H9 (cell line): ENCODE data around the gene STH. TPM values are rescaled to one million over a fixed set of nuclear protein-coding genes. Genes with fewer than 3 reads are reported as not detected.

Source experiments
- DNase-seq: peaks from one replicate; pipeline ENCODE4 v3.0.0-alpha.2; 2017
- H2AFZ ChIP-seq: one replicate; pipeline ENCODE4 v1.6.1; 2013; ENCODE audit warnings: mild to moderate bottlenecking, low read length, control low read depth, moderate library complexity
- H2AK5ac ChIP-seq: 2 replicates; pipeline ENCODE4 v1.6.1; 2013; ENCODE audit warnings: low read length, control low read depth, mixed read lengths; ENCODE audit not compliant: insufficient read length
- H2BK120ac ChIP-seq: one replicate; pipeline ENCODE4 v1.6.1; 2013; ENCODE audit warnings: low read depth, mild to moderate bottlenecking, low read length, control low read depth, inconsistent platforms; ENCODE audit not compliant: poor library complexity, severe bottlenecking
- H2BK12ac ChIP-seq: 2 replicates; pipeline ENCODE4 v1.6.1; 2013; ENCODE audit warnings: low read length, control low read depth, mixed read lengths, low read depth; ENCODE audit not compliant: insufficient read length
- H2BK15ac ChIP-seq: 2 replicates; pipeline ENCODE4 v1.6.1; 2013; ENCODE audit warnings: low read depth, low read length, control low read depth
- H2BK20ac ChIP-seq: one replicate; pipeline ENCODE4 v1.6.1; 2013; ENCODE audit warnings: low read depth, mild to moderate bottlenecking, low read length, control low read depth, inconsistent platforms; ENCODE audit not compliant: poor library complexity, severe bottlenecking
- H2BK5ac ChIP-seq: 2 replicates; pipeline ENCODE4 v1.6.1; 2013; ENCODE audit warnings: low read length, control low read depth, mixed read lengths; ENCODE audit not compliant: insufficient read length
- H3K14ac ChIP-seq: 2 replicates; pipeline ENCODE4 v1.6.1; 2013; ENCODE audit warnings: low read length, control low read depth; ENCODE audit not compliant: insufficient read depth
- H3K18ac ChIP-seq: 2 replicates; pipeline ENCODE4 v1.6.1; 2013; ENCODE audit warnings: low read depth, mild to moderate bottlenecking, mixed read lengths, low read length, control low read depth; ENCODE audit not compliant: insufficient read length
- H3K23ac ChIP-seq: 2 replicates; pipeline ENCODE4 v1.6.1; 2013; ENCODE audit warnings: low read length, control low read depth, mixed read lengths, low read depth; ENCODE audit not compliant: insufficient read length
- H3K23me2 ChIP-seq: 2 replicates; pipeline ENCODE4 v1.6.1; 2013; ENCODE audit warnings: low read depth, mild to moderate bottlenecking, mixed read lengths, low read length, control low read depth; ENCODE audit not compliant: insufficient read length, poor library complexity, severe bottlenecking
- H3K27ac ChIP-seq: 2 replicates; pipeline ENCODE4 v1.5.1; 2013; ENCODE audit warnings: low read length, control low read depth, mixed read lengths, low read depth; ENCODE audit not compliant: insufficient read length
- H3K27me3 ChIP-seq: 2 replicates; pipeline ENCODE4 v1.6.1; 2013; ENCODE audit warnings: low read length, control low read depth, inconsistent platforms; ENCODE audit not compliant: insufficient read depth
- H3K4ac ChIP-seq: 2 replicates; pipeline ENCODE4 v1.6.1; 2013; ENCODE audit warnings: low read depth, mild to moderate bottlenecking, control low read depth, inconsistent platforms, low read length, moderate library complexity
- H3K4me1 ChIP-seq: 2 replicates; pipeline ENCODE4 v1.6.1; 2013; ENCODE audit warnings: low read length, control low read depth, inconsistent platforms; ENCODE audit not compliant: insufficient read depth
- H3K4me2 ChIP-seq: 2 replicates; pipeline ENCODE4 v1.6.1; 2013; ENCODE audit warnings: low read length, control low read depth, mixed read lengths; ENCODE audit not compliant: insufficient read length, insufficient read depth
- H3K56ac ChIP-seq: 2 replicates; pipeline ENCODE4 v1.6.1; 2013; ENCODE audit warnings: low read depth, mild to moderate bottlenecking, mixed read lengths, low read length, control low read depth; ENCODE audit not compliant: insufficient read length
- H3K79me1 ChIP-seq: 2 replicates; pipeline ENCODE4 v1.6.1; 2013; ENCODE audit warnings: low read depth, mild to moderate bottlenecking, moderate library complexity, low read length, control low read depth, inconsistent platforms; ENCODE audit not compliant: insufficient read depth, poor library complexity, severe bottlenecking
- H3K79me2 ChIP-seq: 2 replicates; pipeline ENCODE4 v1.6.1; 2013; ENCODE audit warnings: low read length, control low read depth, inconsistent platforms; ENCODE audit not compliant: insufficient read depth
- H3K9ac ChIP-seq: 2 replicates; pipeline ENCODE4 v1.6.1; 2013; ENCODE audit warnings: low read length, control low read depth, mixed read lengths; ENCODE audit not compliant: insufficient read length; ENCODE audit errors: extremely low read depth
- H3K9me3 ChIP-seq: one replicate; pipeline ENCODE4 v1.6.1; 2013; ENCODE audit warnings: low read depth, low read length, inconsistent platforms; ENCODE audit not compliant: control insufficient read depth
- H3T11ph ChIP-seq: one replicate; pipeline ENCODE4 v1.6.1; 2013; ENCODE audit warnings: mild to moderate bottlenecking, low read length, control low read depth, inconsistent platforms
- H4K20me1 ChIP-seq: one replicate; pipeline ENCODE4 v1.6.1; 2013; ENCODE audit not compliant: control insufficient read depth, insufficient read length, insufficient read depth
- H4K5ac ChIP-seq: 2 replicates; pipeline ENCODE4 v1.6.1; 2013; ENCODE audit warnings: low read depth, mild to moderate bottlenecking, mixed read lengths, low read length, control low read depth; ENCODE audit not compliant: insufficient read length
- H4K8ac ChIP-seq: replicated peaks from 2 replicates; pipeline ENCODE4 v1.6.1; 2013; ENCODE audit warnings: low read length, control low read depth, mixed read lengths, low read depth; ENCODE audit not compliant: insufficient read length
- H4K91ac ChIP-seq: 2 replicates; pipeline ENCODE4 v1.6.1; 2013; ENCODE audit warnings: low read depth, mild to moderate bottlenecking, moderate library complexity, mixed read lengths, low read length, control low read depth; ENCODE audit not compliant: insufficient read length
- H3K27ac Mint-ChIP-seq, 3 experiments: 2 replicates in 2 of 3; 3 replicates in 1 of 3; pipeline ENCODE4 v1.8.0; 2020 to 2021; ENCODE audit warnings: mixed read lengths in 3 of 3, mild to moderate bottlenecking in 1 of 3, moderate library complexity in 1 of 3
- H3K27me3 Mint-ChIP-seq: 2 replicates; pipeline ENCODE4 v1.8.0; 2021; ENCODE audit warnings: low read depth, mild to moderate bottlenecking, moderate library complexity, mixed read lengths
- H3K36me3 Mint-ChIP-seq, 3 experiments: 2 replicates in 2 of 3; 3 replicates in 1 of 3; pipeline ENCODE4 v1.8.0; 2020 to 2021; ENCODE audit warnings: low read depth in 3 of 3, mixed read lengths in 3 of 3; ENCODE audit not compliant: insufficient read depth in 1 of 3
- H3K4me1 Mint-ChIP-seq, 2 experiments: 2 replicates each; pipeline ENCODE4 v1.8.0; 2020; ENCODE audit warnings: mixed read lengths in 2 of 2
- H3K4me3 Mint-ChIP-seq, 2 experiments: 2 replicates in 1 of 2; 3 replicates in 1 of 2; pipeline ENCODE4 v1.8.0; 2020 to 2021; ENCODE audit warnings: mild to moderate bottlenecking in 2 of 2, mixed read lengths in 2 of 2, moderate library complexity in 1 of 2
- H3K9me3 Mint-ChIP-seq, 2 experiments: 2 replicates in 1 of 2; 3 replicates in 1 of 2; pipeline ENCODE4 v1.8.0; 2020; ENCODE audit warnings: mild to moderate bottlenecking in 2 of 2, mixed read lengths in 2 of 2, moderate library complexity in 1 of 2
- CTCF ChIP-seq: fragments of 200-600 bp; sonication (generic); conservative IDR thresholded peaks from 3 replicates; pipeline ENCODE4 v1.8.0; 2021; ENCODE audit warnings: antibody characterized with exemption, mild to moderate bottlenecking
- WGBS: extraction: QIAGEN DNeasy Blood & Tissue Kit; methylation state at CpG from one replicate; pipeline ENCODE4 v1.1.7; 2013; ENCODE audit warnings: missing lambda C conversion rate, low lambda C conversion rate, mixed read lengths; ENCODE audit not compliant: insufficient read length; ENCODE audit errors: extremely low coverage; 5-methylcytosine and 5-hydroxymethylcytosine counted together
- total RNA-seq: library from RNA; stranded (reverse); gene quantifications from 2 replicates; pipeline ENCODE4 v1.2.1, GENCODE V29; 2021

STH gene
- total RNA-seq, 1 experiment from 2014 or later: not detected

- no peaks in the 10 kb centered on the region for H3K9me3 Mint-ChIP-seq
- Histone ChIP-seq H3K23ac (no peak overlapping the region), H4K20me1 (no peaks in the 10 kb centered on the region), H2AK5ac (no peak overlapping the region), H3K56ac (no peak overlapping the region), H4K8ac (no peak overlapping the region), H2BK20ac (no peak overlapping the region), H2BK5ac (no peak overlapping the region), H3K27ac (no peak overlapping the region), H3T11ph (no peak overlapping the region), H3K79me2 (no peaks in the 10 kb centered on the region), H3K18ac (no peak overlapping the region), H3K27me3 (no peaks in the 10 kb centered on the region), H3K79me1 (no peaks in the 10 kb centered on the region), H3K9ac (no peak overlapping the region), H3K14ac (no peak overlapping the region), H4K91ac (no peak overlapping the region), H2BK120ac (no peak overlapping the region), H3K4me2 (no peak overlapping the region), H2BK15ac (no peak overlapping the region), H3K23me2 (no peaks in the 10 kb centered on the region), H3K9me3 (no peaks in the 10 kb centered on the region), H3K4me1 (no peaks in the 10 kb centered on the region; the same call in 1 of the 2 replicates), H2AFZ (no peak overlapping the region), H2BK12ac (no peak overlapping the region), H3K4ac (no peak overlapping the region), H4K5ac (no peak overlapping the region)
- no peak for TF ChIP-seq CTCF
- no peak overlapping the region; a peak in 1 of 7 replicates for H3K27ac Mint-ChIP-seq
- H3K36me3 Mint-ChIP-seq: no peaks in the 10 kb centered on the region
- no peak for DNase-seq
- peaks cover 16% of the 10 kb centered on the region for H3K27me3 Mint-ChIP-seq
- no peak overlapping the region for H3K4me3 Mint-ChIP-seq
- no CpG with 5 or more reads among the region's 10 CpGs for WGBS
- no peaks in the 10 kb centered on the region for H3K4me1 Mint-ChIP-seq
Measured at GRCh38 chr17:45974916-45975630, 24.0 kb upstream of the STH start.
